Activated CD8-positive, alpha-beta memory T cell treated with anti-CD3 and anti-CD28 coated beads for 36 hours (primary cell): ENCODE data around the gene TSHZ1. TPM values are rescaled to one million over a fixed set of nuclear protein-coding genes. Genes with fewer than 3 reads are reported as not detected.

Source experiments
- CTCF ChIA-PET: fragments of 350-600 bp; sonication (Branson Sonifier 250); formaldehyde crosslinking; loops from one replicate; lab custom pipeline; 2021; ENCODE audit warnings: antibody characterized with exemption; lab: Charles Lee
- POLR2A ChIA-PET: fragments of 350-600 bp; sonication (Branson Sonifier 250); formaldehyde crosslinking; loops from one replicate; lab custom pipeline; 2021; ENCODE audit warnings: antibody characterized with exemption; lab: Charles Lee
- total RNA-seq, 2 experiments: library from RNA; stranded (reverse); gene quantifications; one replicate each; pipeline ENCODE4 v1.2.3, GENCODE V29; 2021

Gene TSHZ1
- total RNA-seq, 2 experiments from 2014 or later, result 14.8 to 15.0 TPM

GRCh38 chr18:75206452-75207309 is 3.9 kb upstream of the TSHZ1 start:
- CTCF ChIA-PET, result no interaction called here
- POLR2A ChIA-PET, result interaction anchor here (0.6 to 0.8 kb wide), 2 partner anchors 9 to 282 kb away, joined by 3 to 4 read pairs; no protein-coding TSS in a partner anchor

GRCh38 chr18:75207310-75208154 is 3.1 kb upstream of the TSHZ1 start:
- ChIA-PET POLR2A (interaction anchor here (0.6 to 0.8 kb wide), 4 partner anchors 10 to 712 kb away, joined by 3 to 12 read pairs (median 6); no protein-coding TSS in a partner anchor), CTCF (no interaction called here)

- ChIA-PET CTCF (no interaction called here), POLR2A (interaction anchor here (0.7 to 0.8 kb wide), 3 partner anchors 10 to 713 kb away, joined by 3 to 12 read pairs (median 7); no protein-coding TSS in a partner anchor)
These were observed 2.3 kb upstream of the TSHZ1 start for GRCh38 chr18:75208155-75208835.

GRCh38 chr18:75208836-75209128 is 1.8 kb upstream of the TSHZ1 start:
- ChIA-PET POLR2A (interaction anchor here (0.8 to 1.1 kb wide), 2 partner anchors 9 to 10 kb away, joined by 3 to 4 read pairs; no protein-coding TSS in a partner anchor), CTCF (no interaction called here)

GRCh38 chr18:75209129-75209950 is 1.3 kb upstream of the TSHZ1 start, which contains the start of gene PTGR3:
PTGR3 (minus strand) TSS chr18:75209139; CDS start chr18:75209058, 81 bp downstream.
- ChIA-PET CTCF (no interaction called here), POLR2A (interaction anchor here (0.8 to 1.1 kb wide), 2 partner anchors 9 to 11 kb away, joined by 3 to 4 read pairs; no protein-coding TSS in a partner anchor)

GRCh38 chr18:75209951-75210258 is 692 bp upstream of the TSHZ1 start:
- ChIA-PET POLR2A (interaction anchor here (0.7 to 1.1 kb wide), 3 partner anchors 8 to 52 kb away, joined by 3 to 13 read pairs (median 4); no protein-coding TSS in a partner anchor), CTCF (no interaction called here)

GRCh38 chr18:75211002-75211621 is 515 bp downstream of the TSHZ1 start:
- CTCF ChIA-PET, result no interaction called here
- POLR2A ChIA-PET, result no interaction called here

GRCh38 chr18:75211626-75211952 is 992 bp downstream of the TSHZ1 start:
- CTCF ChIA-PET, result no interaction called here
- POLR2A ChIA-PET, result no interaction called here

GRCh38 chr18:75211953-75212750 is 1.6 kb downstream of the TSHZ1 start:
- CTCF ChIA-PET, result interaction anchor here (0.7 kb wide), 1 partner anchor 17 kb away, joined by 3 read pairs; no protein-coding TSS in a partner anchor
- POLR2A ChIA-PET, result no interaction called here

GRCh38 chr18:75212751-75213090 is 2.1 kb downstream of the TSHZ1 start:
- ChIA-PET CTCF (interaction anchor here (0.7 kb wide), 1 partner anchor 16 kb away, joined by 3 read pairs; no protein-coding TSS in a partner anchor), POLR2A (no interaction called here)

- POLR2A ChIA-PET, result no interaction called here
- CTCF ChIA-PET, result no interaction called here
These were observed 3.2 kb downstream of the TSHZ1 start for GRCh38 chr18:75213611-75214331.

- CTCF ChIA-PET, result no interaction called here
- POLR2A ChIA-PET, result interaction anchor here (0.7 kb wide), 1 partner anchor 26 kb away, joined by 3 read pairs; no protein-coding TSS in a partner anchor
These were observed 3.7 kb downstream of the TSHZ1 start for GRCh38 chr18:75214332-75214690.

- ChIA-PET POLR2A (interaction anchor here (0.7 kb wide), 1 partner anchor 25 kb away, joined by 3 read pairs; no protein-coding TSS in a partner anchor), CTCF (no interaction called here)
These were observed 4.3 kb downstream of the TSHZ1 start for GRCh38 chr18:75214766-75215510.

- CTCF ChIA-PET, result no interaction called here
- POLR2A ChIA-PET, result no interaction called here
These were observed 5.1 kb downstream of the TSHZ1 start for GRCh38 chr18:75215663-75216062.

GRCh38 chr18:75216212-75216910 is 5.8 kb downstream of the TSHZ1 start:
- POLR2A ChIA-PET, result no interaction called here
- CTCF ChIA-PET, result no interaction called here
